GM12872 (cell line): Measurements from ENCODE around the gene FLOT1.

Source experiments
- TF ChIP-seq, protein P1 (sequence below): IDR thresholded peaks from 3 replicates; pipeline ENCODE4 v1.5.1; 2011; ENCODE audit warnings: low read depth, mild to moderate bottlenecking, low read length, moderate library complexity; ENCODE audit not compliant: insufficient read depth

The FLOT1 gene

DNA sequence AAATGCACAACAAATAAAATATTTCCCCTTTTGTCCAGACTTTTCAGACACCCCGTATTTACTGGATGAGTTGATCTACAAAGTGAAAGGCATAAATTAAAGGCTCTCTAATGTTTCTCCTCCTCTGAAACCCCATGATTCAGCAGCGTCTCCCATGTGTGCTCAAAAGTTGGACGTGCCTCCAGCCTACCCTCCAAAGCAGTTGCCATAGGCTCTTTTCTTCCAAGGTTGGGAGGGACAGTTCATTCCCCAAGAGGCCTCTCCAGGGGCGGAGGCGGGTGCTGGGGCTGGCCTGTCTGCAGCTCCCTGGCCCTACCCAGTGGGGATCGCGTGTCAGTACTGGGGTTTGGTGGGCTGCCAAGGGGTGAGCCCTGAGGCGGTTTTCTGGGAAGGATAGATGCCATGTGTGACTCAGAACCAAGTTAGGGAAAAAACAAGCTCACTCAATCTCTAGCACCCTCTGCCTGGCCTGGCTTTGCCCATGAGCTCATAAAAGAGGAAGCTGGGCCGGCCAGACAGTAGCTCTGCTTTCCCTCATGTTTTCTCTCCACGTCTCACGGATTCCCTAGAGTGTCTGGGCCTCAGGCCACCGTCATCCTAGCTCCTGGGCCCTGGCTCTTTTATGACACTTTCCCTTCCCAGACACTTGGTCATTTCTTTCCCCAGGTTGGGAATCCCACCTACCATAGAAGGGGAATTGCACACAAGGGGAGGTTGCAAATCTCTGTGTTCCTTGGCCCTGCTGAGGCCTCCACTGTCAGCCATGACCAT lies 9.9 kb upstream of the FLOT1 start:
- TF ChIP-seq, protein P1, sequence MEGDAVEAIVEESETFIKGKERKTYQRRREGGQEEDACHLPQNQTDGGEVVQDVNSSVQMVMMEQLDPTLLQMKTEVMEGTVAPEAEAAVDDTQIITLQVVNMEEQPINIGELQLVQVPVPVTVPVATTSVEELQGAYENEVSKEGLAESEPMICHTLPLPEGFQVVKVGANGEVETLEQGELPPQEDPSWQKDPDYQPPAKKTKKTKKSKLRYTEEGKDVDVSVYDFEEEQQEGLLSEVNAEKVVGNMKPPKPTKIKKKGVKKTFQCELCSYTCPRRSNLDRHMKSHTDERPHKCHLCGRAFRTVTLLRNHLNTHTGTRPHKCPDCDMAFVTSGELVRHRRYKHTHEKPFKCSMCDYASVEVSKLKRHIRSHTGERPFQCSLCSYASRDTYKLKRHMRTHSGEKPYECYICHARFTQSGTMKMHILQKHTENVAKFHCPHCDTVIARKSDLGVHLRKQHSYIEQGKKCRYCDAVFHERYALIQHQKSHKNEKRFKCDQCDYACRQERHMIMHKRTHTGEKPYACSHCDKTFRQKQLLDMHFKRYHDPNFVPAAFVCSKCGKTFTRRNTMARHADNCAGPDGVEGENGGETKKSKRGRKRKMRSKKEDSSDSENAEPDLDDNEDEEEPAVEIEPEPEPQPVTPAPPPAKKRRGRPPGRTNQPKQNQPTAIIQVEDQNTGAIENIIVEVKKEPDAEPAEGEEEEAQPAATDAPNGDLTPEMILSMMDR = no peak

DNA sequence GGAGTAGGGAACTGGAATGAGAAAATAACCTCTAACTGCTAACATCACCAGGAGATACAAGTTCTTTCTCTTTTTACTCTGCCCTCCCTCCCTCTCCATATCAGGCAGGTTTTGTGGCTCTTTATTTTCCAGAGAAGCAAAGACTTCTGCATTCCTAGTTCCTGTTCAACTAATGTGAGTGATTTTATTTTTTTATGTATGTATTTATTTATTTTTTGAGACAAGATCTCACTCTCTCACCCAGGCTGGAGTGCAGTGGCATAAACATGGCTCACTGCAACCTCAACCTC lies 7.8 kb upstream of the FLOT1 start:
- TF ChIP-seq, protein P1 = no peak

DNA sequence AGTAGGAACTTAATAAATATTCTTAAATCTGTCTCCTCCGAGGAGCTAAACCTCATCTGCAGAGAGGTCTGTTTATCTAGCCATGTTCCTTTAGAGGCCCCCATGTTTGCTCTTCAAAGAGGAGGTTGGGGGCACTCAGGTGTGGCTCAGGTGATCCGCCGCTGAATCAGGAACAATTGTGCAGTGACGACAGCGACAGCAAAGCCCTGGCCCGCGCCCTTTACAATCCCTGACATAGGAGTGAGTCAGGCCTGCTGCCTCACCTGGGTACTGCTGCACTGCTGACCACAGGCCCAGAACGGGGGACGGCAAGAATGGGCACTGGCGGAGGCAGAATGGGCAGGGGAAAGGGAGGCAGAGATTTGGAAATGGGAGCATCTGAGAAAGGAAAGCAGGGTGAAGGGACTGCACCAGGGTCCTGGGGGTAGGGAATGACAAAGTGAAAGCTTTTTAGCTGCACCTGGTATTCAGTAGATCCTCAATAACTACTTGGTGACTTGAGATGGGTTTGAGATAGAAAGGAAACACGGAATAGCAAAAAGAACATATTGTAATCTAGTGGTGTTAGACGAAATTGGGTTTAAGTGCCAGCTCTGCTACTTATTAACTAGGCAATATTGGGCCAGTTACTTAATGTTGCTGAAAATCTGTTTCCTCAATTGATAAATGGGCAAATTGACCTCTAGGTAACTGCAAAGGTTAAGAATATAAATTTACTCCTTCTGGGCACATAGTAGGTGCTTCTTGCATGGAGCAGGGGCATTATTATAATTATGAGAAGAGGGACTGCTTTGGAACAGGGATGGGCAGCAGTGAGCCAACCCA lies 7.3 kb upstream of the FLOT1 start:
- TF ChIP-seq, protein P1 = no peak

DNA sequence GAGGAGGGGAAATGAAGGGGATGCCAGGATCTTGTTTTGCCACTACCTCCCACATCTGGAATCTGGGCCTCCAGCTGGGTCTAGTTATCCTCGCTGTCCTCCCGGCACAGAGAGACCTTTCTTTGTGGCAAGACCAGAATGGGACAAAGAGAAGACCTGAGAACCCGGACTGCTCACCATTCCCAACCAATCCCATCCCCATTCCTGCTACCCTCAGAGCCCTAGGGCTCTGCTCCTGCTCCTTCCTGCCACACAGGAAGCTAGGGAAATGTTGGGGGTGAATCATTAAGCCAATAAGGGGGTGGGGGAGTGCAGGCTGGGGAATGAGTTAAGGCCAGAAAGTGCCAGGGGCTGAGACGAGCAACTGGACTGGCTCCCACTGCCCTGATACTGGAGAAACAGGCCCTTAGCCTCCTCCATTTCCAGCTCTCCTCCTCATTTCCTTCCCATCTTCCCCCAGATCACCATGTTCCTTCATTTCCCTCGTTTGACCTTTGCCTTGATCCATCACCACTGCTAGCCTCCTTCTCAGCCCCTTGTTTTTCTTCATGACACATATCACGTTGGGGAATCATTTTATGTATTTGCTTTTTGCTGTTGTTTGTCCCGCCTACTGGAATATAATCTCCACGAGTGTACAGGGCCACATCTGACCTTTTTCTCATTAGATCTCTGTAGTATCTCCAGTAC lies 6.5 kb upstream of the FLOT1 start:
- TF ChIP-seq, protein P1 = no peak

DNA sequence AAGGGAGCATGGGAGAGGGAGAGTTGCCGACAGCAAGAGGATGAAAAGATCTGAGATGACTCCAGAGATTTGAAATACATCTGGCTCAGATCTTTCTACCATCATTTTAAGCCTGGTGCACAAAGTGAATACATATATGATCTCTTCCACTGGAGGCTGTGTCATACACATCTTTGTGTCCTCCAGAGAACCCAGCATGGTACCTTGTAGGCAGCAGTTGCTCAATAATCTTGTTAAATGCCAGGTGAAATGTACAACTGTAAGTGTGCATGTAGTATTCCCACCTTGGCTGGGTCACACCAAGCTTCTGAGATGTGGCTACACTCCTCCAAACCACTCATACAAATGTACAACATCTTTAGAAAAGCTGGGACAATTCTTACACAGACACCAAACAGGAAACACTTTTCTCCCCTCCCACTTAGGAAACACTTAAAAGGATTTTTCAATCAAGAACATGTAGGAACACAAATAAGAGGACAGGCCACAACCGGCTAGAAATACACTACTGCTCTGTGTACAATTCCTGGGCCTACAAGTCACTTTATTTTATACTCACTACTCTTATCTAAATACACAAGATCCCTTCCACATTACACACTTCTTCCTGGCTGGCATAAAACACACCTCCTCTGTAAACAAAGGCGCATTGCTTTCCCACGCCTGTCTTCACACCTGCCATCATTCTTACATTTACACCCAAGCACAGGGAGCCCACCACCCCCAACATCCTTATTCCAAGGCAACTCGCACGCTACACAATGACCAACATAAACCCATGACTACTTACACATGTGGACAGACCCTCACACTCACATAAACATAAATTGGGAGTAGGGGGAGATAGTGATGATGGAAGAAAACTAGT lies 5.6 kb upstream of the FLOT1 start:
- TF ChIP-seq, protein P1 = no peak

DNA sequence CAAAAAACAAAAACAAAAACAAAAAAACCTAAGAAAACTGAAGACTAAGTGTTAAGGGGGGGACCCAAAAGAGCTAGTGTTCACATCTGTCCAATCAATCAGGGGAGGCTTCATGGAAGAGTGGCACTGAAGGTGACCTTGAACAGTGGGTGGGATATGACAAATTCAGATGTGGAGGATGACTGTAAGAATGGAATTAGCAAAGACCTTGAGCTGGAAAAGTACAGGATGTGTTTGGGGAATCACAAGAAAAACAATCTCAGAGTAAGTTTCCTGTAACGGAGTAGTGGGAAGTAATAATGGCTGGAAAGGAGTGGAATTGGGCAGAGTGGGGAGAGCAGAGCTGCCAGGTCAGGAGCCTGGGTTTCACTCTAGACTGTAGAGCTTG lies 4.8 kb upstream of the FLOT1 start:
- TF ChIP-seq, protein P1 = no peak
